HG02884 (cell line): ENCODE data around the gene TGFBI.

Source experiments
- ATAC-seq: cut with Tn5 transposase; IDR thresholded peaks from one replicate; pipeline ENCODE4 v1.9.1; 2021; ENCODE audit warnings: mild to moderate bottlenecking, moderate library complexity; ENCODE audit not compliant: unreplicated experiment

TGFBI gene

GRCh38 chr5:136061630-136062365 is 33.0 kb downstream of the TGFBI start:
- no peak for ATAC-seq

GRCh38 chr5:136062366-136063274 is 33.8 kb downstream of the TGFBI start:
- ATAC-seq: peak; percentile 84

GRCh38 chr5:136063778-136064465 is 35.1 kb downstream of the TGFBI start:
- ATAC-seq: no peak

- ATAC-seq: no peak
These were observed 35.7 kb downstream of the TGFBI start for GRCh38 chr5:136064510-136064909.

- no peak for ATAC-seq
These were observed 36.8 kb downstream of the TGFBI start for GRCh38 chr5:136065588-136065987.

- ATAC-seq: no peak
These were observed 38.0 kb downstream of the TGFBI start for GRCh38 chr5:136066661-136067271.

GRCh38 chr5:136067422-136067821 is 38.6 kb downstream of the TGFBI start:
- no peak for ATAC-seq

GRCh38 chr5:136070486-136071285 is 41.9 kb downstream of the TGFBI start:
- no peak for ATAC-seq

- ATAC-seq: peak; percentile 75
These were observed 45.1 kb downstream of the TGFBI start for GRCh38 chr5:136073714-136074529.

- no peak for ATAC-seq
These were observed 46.7 kb downstream of the TGFBI start for GRCh38 chr5:136075466-136075891.

GRCh38 chr5:136076067-136076466 is 47.3 kb downstream of the TGFBI start:
- ATAC-seq: no peak

GRCh38 chr5:136076881-136077445 is 48.2 kb downstream of the TGFBI start:
- no peak for ATAC-seq

- no peak for ATAC-seq
These were observed 50.6 kb downstream of the TGFBI start for GRCh38 chr5:136079195-136079985.

GRCh38 chr5:136080113-136080482 is 51.3 kb downstream of the TGFBI start:
- ATAC-seq: peak; percentile 17

GRCh38 chr5:136080483-136081216 is 51.9 kb downstream of the TGFBI start:
- peak; percentile 89 for ATAC-seq

GRCh38 chr5:136081217-136081591 is 52.4 kb downstream of the TGFBI start:
- no peak for ATAC-seq

GRCh38 chr5:136082390-136083193 is 53.8 kb downstream of the TGFBI start:
- no peak for ATAC-seq
